Gastrocnemius medialis (tissue), 4 donors: ENCODE results near the gene PPM1K. TPM values are rescaled to one million over a fixed set of nuclear protein-coding genes. Genes with fewer than 3 reads are reported as not detected.
"Not testable (repeated sequence)": the region's sequence is repeated elsewhere in the genome, so short reads cannot be mapped to it uniquely, and the experiment has no call there.

Source experiments
- ATAC-seq, 2 donors: fragments of 150-250 bp; one replicate each; pipeline ENCODE4 v1.9.1; 2016
- DNase-seq, 2 donors: peaks; one replicate each; pipeline ENCODE4 v3.0.0-alpha.2; 2019
- H3K27ac ChIP-seq, 4 donors: fragments of 200-600 bp; sonication (generic); 1 replicate in 1 of 4; 2 replicates in 3 of 4; pipeline ENCODE4 v1.5.1; 2016 to 2018; ENCODE audit warnings: mild to moderate bottlenecking in 2 of 4, moderate library complexity in 1 of 4
- H3K27me3 ChIP-seq, 3 donors: fragments of 200-600 bp; sonication (generic) in 2 of 3; 1 replicate in 1 of 3; 2 replicates in 2 of 3; pipeline versions ENCODE4 v1.5.1 to v1.6.0; 2016 to 2019; ENCODE audit warnings: mild to moderate bottlenecking in 1 of 3, moderate library complexity in 1 of 3
- H3K36me3 ChIP-seq, 2 donors: fragments of 200-600 bp; sonication (generic) in 1 of 2; one replicate each; pipeline ENCODE4 v1.5.1; 2017 to 2018
- H3K4me1 ChIP-seq, 2 donors: fragments of 200-600 bp; sonication (generic) in 1 of 2; one replicate each; pipeline ENCODE4 v1.5.1; 2016 to 2017; ENCODE audit warnings: mild to moderate bottlenecking in 2 of 2
- H3K4me3 ChIP-seq, 4 donors: fragments of 200-600 bp; sonication (generic) in 3 of 4; 1 replicate in 1 of 4; 2 replicates in 3 of 4; pipeline ENCODE4 v1.5.1; 2016 to 2019; ENCODE audit warnings: mild to moderate bottlenecking in 2 of 4
- H3K9me3 ChIP-seq, 3 donors: fragments of 200-600 bp; sonication (generic) in 2 of 3; 1 replicate in 1 of 3; 2 replicates in 2 of 3; pipeline ENCODE4 v1.5.1; 2016 to 2019
- CTCF ChIP-seq, 5 experiments: fragments of 450-650 bp in 3 of 5; fragments of 200-600 bp in 2 of 5; sonication (generic) in 2 of 5; IDR thresholded peaks in 4 of 5; conservative IDR thresholded peaks in 1 of 5; 1 replicate in 4 of 5; 2 replicates in 1 of 5; pipeline ENCODE4 v1.5.1; 2016 to 2019; ENCODE audit warnings: antibody characterized with exemption in 5 of 5, mild to moderate bottlenecking in 3 of 5, moderate library complexity in 3 of 5
- POLR2A ChIP-seq, 2 donors: fragments of 450-650 bp; IDR thresholded peaks; one replicate each; pipeline ENCODE4 v1.6.1; 2017; ENCODE audit warnings: antibody characterized with exemption in 2 of 2, mild to moderate bottlenecking in 2 of 2, moderate library complexity in 2 of 2
- in situ Hi-C, 4 donors: fragments of 200-750 bp; cut with MboI; loops; one replicate each; pipeline versions ENCODE4 v1.15.0 to v1.8.0; 2017; ENCODE audit warnings: low sequenced_read_pairs in 4 of 4
- intact Hi-C: fragments of 100-400 bp; cut with DNase I; formaldehyde crosslinking; loops from one replicate; pipeline ENCODE4 v1.15.1; 2023; ENCODE audit warnings: low total_unique reads
- total RNA-seq, 4 donors: library from RNA; depleted of rRNA; stranded (reverse); fragments of >200 nt; gene quantifications; one replicate each; pipeline versions ENCODE4 v1.1.0 to v1.2.3, GENCODE V29; 2016

Gene PPM1K
- total RNA-seq, 4 donors from 2014 or later, result 3.3 to 9.5 (median 6.9) TPM

DNA sequence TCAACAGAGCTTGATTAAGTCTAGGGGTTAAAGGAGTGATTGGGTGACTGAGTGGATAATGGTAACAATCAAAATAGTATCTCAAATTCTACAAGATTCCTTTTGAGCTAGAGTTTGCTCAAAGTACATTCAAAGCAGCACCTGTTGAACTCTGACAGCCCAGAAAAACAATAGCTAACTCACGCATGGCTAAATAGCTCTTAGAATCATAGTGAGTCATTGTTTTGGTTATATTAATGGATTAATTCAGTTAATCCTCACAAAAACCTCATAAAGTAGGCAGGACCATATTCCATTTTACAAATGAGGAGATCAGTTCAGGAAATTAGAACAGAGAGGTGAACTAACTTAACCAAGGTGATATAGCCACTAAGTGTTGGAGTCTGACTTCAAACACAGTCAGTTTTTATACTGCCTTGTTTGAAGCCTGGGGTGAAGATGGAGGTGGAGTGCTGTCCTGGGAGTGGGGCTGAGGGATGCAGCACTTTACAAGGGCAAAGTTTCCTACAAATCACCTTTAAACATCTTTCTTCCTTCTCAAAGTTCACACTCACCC is 35.9 kb upstream of the PPM1K start:
- no peak overlapping the region for H3K4me3 ChIP-seq

DNA sequence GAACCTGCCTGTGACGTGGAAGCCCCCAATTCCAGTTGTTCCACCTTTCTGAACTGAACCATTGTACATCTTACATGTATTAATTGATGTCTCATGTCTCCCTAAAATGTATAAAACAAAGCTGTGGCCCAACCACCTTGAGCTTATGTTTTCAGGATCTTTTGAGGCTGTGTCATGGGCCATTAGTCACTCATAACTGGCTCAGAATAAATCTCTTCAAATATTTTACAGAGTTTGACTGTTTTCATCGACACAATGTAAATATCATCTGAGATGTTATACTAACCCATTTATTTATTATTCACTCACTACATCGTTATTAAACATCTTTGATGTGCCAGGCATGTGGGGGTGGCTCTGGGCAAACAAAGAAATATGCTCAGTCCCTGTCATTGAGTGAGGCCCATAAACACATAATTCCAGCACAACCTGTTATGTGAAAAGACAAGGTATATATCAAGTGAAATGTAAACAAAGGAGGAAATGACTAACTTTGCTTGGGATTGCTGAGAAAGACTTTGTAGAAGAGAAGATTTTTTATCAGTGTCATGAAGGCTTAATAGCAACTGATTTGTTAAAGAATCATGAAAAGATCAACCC is 34.5 kb upstream of the PPM1K start:
- Histone ChIP-seq H3K9me3 (no peaks in the 10 kb centered on the region), H3K4me3 (no peak overlapping the region), H3K27ac (no peak overlapping the region), H3K27me3 (no peaks in the 10 kb centered on the region), H3K36me3 (no peaks in the 10 kb centered on the region), H3K4me1 (no peaks in the 10 kb centered on the region)
- in situ Hi-C loops, result no loop called here
- DNase-seq (no peak), ATAC-seq (no peak)
- TF ChIP-seq CTCF (IDR thresholded peaks at IDR 0.05 in 4 of 5, conservative IDR thresholded peaks at IDR 0.05 in 1 of 5), result no peak
- no peak for TF ChIP-seq POLR2A (IDR thresholded peaks at IDR 0.05)
- intact Hi-C loops, result no loop called here

More for the DNA sequence above, 35.9 kb upstream of the PPM1K start:
- DNase-seq (no peak), ATAC-seq (no peak)
- Histone ChIP-seq H3K27ac (no peak overlapping the region), H3K9me3 (no peaks in the 10 kb centered on the region), H3K27me3 (no peaks in the 10 kb centered on the region), H3K4me1 (no peaks in the 10 kb centered on the region), H3K36me3 (no peaks in the 10 kb centered on the region)
- TF ChIP-seq CTCF (IDR thresholded peaks at IDR 0.05 in 4 of 5, conservative IDR thresholded peaks at IDR 0.05 in 1 of 5) (no peak), POLR2A (IDR thresholded peaks at IDR 0.05) (no peak)
- intact Hi-C loops, result no loop called here
- in situ Hi-C loops, result no loop called here

- ATAC-seq, result no peak
Observed at GRCh38 chr4:88315460-88316017, 31.2 kb upstream of the PPM1K start.

GRCh38 chr4:88313088-88313624 is 28.8 kb upstream of the PPM1K start:
- H3K36me3 ChIP-seq, ATAC-seq, H3K4me3 ChIP-seq, intact Hi-C loops, DNase-seq, H3K4me1 ChIP-seq, H3K9me3 ChIP-seq, H3K27ac ChIP-seq, in situ Hi-C loops, H3K27me3 ChIP-seq: not testable (repeated sequence)

More at GRCh38 chr4:88315460-88316017, 31.2 kb upstream of the PPM1K start:
- no peaks in the 10 kb centered on the region for H3K36me3 ChIP-seq
- in situ Hi-C loops, result no loop called here
- H3K4me3 ChIP-seq, result no peak overlapping the region
- intact Hi-C loops, result no loop called here
- no peak overlapping the region for H3K27ac ChIP-seq
- no peaks in the 10 kb centered on the region for H3K4me1 ChIP-seq
- no peak for DNase-seq
- no peaks in the 10 kb centered on the region for H3K9me3 ChIP-seq
- TF ChIP-seq CTCF (IDR thresholded peaks at IDR 0.05 in 4 of 5, conservative IDR thresholded peaks at IDR 0.05 in 1 of 5) (no peak), POLR2A (IDR thresholded peaks at IDR 0.05) (no peak)
- no peaks in the 10 kb centered on the region for H3K27me3 ChIP-seq

GRCh38 chr4:88308587-88308986 is 24.2 kb upstream of the PPM1K start:
- ATAC-seq (no peak), DNase-seq (no peak)
- intact Hi-C loops, result no loop called here

More at GRCh38 chr4:88308587-88308986, 24.2 kb upstream of the PPM1K start:
- Histone ChIP-seq H3K27me3 (no peaks in the 10 kb centered on the region), H3K9me3 (no peaks in the 10 kb centered on the region), H3K36me3 (no peaks in the 10 kb centered on the region), H3K4me1 (no peaks in the 10 kb centered on the region), H3K27ac (no peak overlapping the region), H3K4me3 (no peak overlapping the region)
- TF ChIP-seq CTCF (IDR thresholded peaks at IDR 0.05 in 4 of 5, conservative IDR thresholded peaks at IDR 0.05 in 1 of 5), result no peak
- no peak for TF ChIP-seq POLR2A (IDR thresholded peaks at IDR 0.05)
- in situ Hi-C loops, result no loop called here
